Stimulated activated naive B cell treated with anti-CD40 and anti-IgM and Interleukin-4, amounts not matched to agents 10 μg/mL and 1 μg/mL and 100 μg/mL, for 72 hours (primary cell): ENCODE results near the gene CCDC148.
A peak's percentile ranks its signal among the peaks of the same experiment; 100 is the strongest.

Source experiments
- ATAC-seq, 2 donors: fragments of 150-1000 bp; cut with Tn5 transposase; replicated peaks; 2 replicates each; pipeline ENCODE4 v1.10.0; 2021; ENCODE audit warnings: moderate library complexity in 1 of 2
- DNase-seq: peaks from one replicate; pipeline ENCODE4 v3.0.0; 2021
- H3K27ac Mint-ChIP-seq: one replicate; pipeline ENCODE4 v1.8.0; 2022; ENCODE audit warnings: mild to moderate bottlenecking, mixed read lengths
- H3K27me3 Mint-ChIP-seq, 2 donors: one replicate each; pipeline ENCODE4 v1.8.0; 2022; ENCODE audit warnings: mixed read lengths in 2 of 2
- H3K36me3 Mint-ChIP-seq, 2 donors: one replicate each; pipeline ENCODE4 v1.8.0; 2022; ENCODE audit warnings: mixed read lengths in 2 of 2, mild to moderate bottlenecking in 1 of 2
- H3K4me1 Mint-ChIP-seq, 2 donors: one replicate each; pipeline ENCODE4 v1.8.0; 2022; ENCODE audit warnings: mixed read lengths in 2 of 2, mild to moderate bottlenecking in 1 of 2
- H3K4me3 Mint-ChIP-seq, 2 donors: one replicate each; pipeline ENCODE4 v1.8.0; 2022; ENCODE audit warnings: mild to moderate bottlenecking in 2 of 2, mixed read lengths in 2 of 2, moderate library complexity in 1 of 2
- H3K9me3 Mint-ChIP-seq, 2 donors: one replicate each; pipeline ENCODE4 v1.8.0; 2022; ENCODE audit warnings: mixed read lengths in 2 of 2, mild to moderate bottlenecking in 1 of 2

Gene CCDC148

GRCh38 chr2:158456309-158457066, at the start of gene CCDC148, which contains the start of gene PKP4:
CCDC148 (minus strand) TSS chr2:158456753; CDS start chr2:158456439, 314 bp downstream.
PKP4 (plus strand) TSS chr2:158456952; CDS start chr2:158533185, 76,233 bp downstream.
- peak within 1 kb of the TSS; percentile 93 to 99 for H3K4me3 Mint-ChIP-seq
- H3K27ac Mint-ChIP-seq: peak within 1 kb of the TSS; percentile 89
- no peaks in the 10 kb centered on the region for H3K9me3 Mint-ChIP-seq
- no peaks in the 10 kb centered on the region for H3K36me3 Mint-ChIP-seq
- peaks cover 17 to 22% of the 10 kb centered on the region in 2 donors for H3K4me1 Mint-ChIP-seq
- ATAC-seq (peak; percentile 96 to 97), DNase-seq (peak; percentile 87)
- peaks cover 17 to 21% of the 10 kb centered on the region in 2 donors for H3K27me3 Mint-ChIP-seq

GRCh38 chr2:158505448-158505934, 48.9 kb upstream of the CCDC148 start:
- Mint-ChIP-seq H3K36me3 (no peaks in the 10 kb centered on the region), H3K9me3 (no peaks in the 10 kb centered on the region), H3K27me3 (no peaks in the 10 kb centered on the region), H3K4me1 (no peaks in the 10 kb centered on the region), H3K27ac (no peak overlapping the region), H3K4me3 (no peak overlapping the region)
- ATAC-seq: no peak
- no peak for DNase-seq

GRCh38 chr2:158504088-158504487, 47.5 kb upstream of the CCDC148 start:
- DNase-seq: no peak
- Mint-ChIP-seq H3K4me1 (no peaks in the 10 kb centered on the region), H3K4me3 (no peak overlapping the region), H3K27ac (no peak overlapping the region), H3K9me3 (no peaks in the 10 kb centered on the region), H3K27me3 (no peaks in the 10 kb centered on the region), H3K36me3 (no peaks in the 10 kb centered on the region)
- no peak for ATAC-seq

GRCh38 chr2:158502974-158503373, 46.4 kb upstream of the CCDC148 start:
- DNase-seq: no peak
- no peak overlapping the region for H3K4me3 Mint-ChIP-seq

GRCh38 chr2:158501301-158501700, 44.7 kb upstream of the CCDC148 start:
- Mint-ChIP-seq H3K4me1 (no peaks in the 10 kb centered on the region), H3K27ac (no peak overlapping the region), H3K36me3 (no peaks in the 10 kb centered on the region), H3K4me3 (no peak overlapping the region), H3K9me3 (no peaks in the 10 kb centered on the region), H3K27me3 (no peaks in the 10 kb centered on the region)
- DNase-seq (no peak), ATAC-seq (no peak)

More at GRCh38 chr2:158502974-158503373, 46.4 kb upstream of the CCDC148 start:
- no peaks in the 10 kb centered on the region for H3K27me3 Mint-ChIP-seq
- no peak for ATAC-seq
- H3K9me3 Mint-ChIP-seq: no peaks in the 10 kb centered on the region
- no peaks in the 10 kb centered on the region for H3K4me1 Mint-ChIP-seq
- H3K36me3 Mint-ChIP-seq: no peaks in the 10 kb centered on the region
- H3K27ac Mint-ChIP-seq: no peak overlapping the region

- ATAC-seq (no peak), DNase-seq (no peak)
- H3K27me3 Mint-ChIP-seq: no peaks in the 10 kb centered on the region
- H3K36me3 Mint-ChIP-seq: no peaks in the 10 kb centered on the region
- no peak overlapping the region for H3K27ac Mint-ChIP-seq
- H3K4me1 Mint-ChIP-seq: no peaks in the 10 kb centered on the region
- no peak overlapping the region for H3K4me3 Mint-ChIP-seq
- no peaks in the 10 kb centered on the region for H3K9me3 Mint-ChIP-seq
Measured at GRCh38 chr2:158500333-158500732, 43.8 kb upstream of the CCDC148 start.

- Mint-ChIP-seq H3K36me3 (no peaks in the 10 kb centered on the region), H3K4me3 (no peak overlapping the region), H3K9me3 (no peaks in the 10 kb centered on the region), H3K27me3 (no peaks in the 10 kb centered on the region), H3K4me1 (no peaks in the 10 kb centered on the region), H3K27ac (no peak overlapping the region)
- ATAC-seq (no peak), DNase-seq (no peak)
Measured at GRCh38 chr2:158499383-158499782, 42.8 kb upstream of the CCDC148 start.

- no peaks in the 10 kb centered on the region for H3K36me3 Mint-ChIP-seq
Measured at GRCh38 chr2:158498749-158499136, 42.2 kb upstream of the CCDC148 start.

GRCh38 chr2:158498043-158498748, 41.6 kb upstream of the CCDC148 start:
- Mint-ChIP-seq H3K9me3 (no peaks in the 10 kb centered on the region), H3K27ac (no peak overlapping the region), H3K4me1 (no peaks in the 10 kb centered on the region), H3K27me3 (no peaks in the 10 kb centered on the region), H3K36me3 (no peaks in the 10 kb centered on the region), H3K4me3 (no peak overlapping the region)
- ATAC-seq (no peak), DNase-seq (no peak)

More at GRCh38 chr2:158498749-158499136, 42.2 kb upstream of the CCDC148 start:
- Mint-ChIP-seq H3K4me1 (no peaks in the 10 kb centered on the region), H3K9me3 (no peaks in the 10 kb centered on the region), H3K4me3 (no peak overlapping the region), H3K27ac (no peak overlapping the region), H3K27me3 (no peaks in the 10 kb centered on the region)
- ATAC-seq: no peak
- no peak for DNase-seq

- no peak overlapping the region for H3K4me3 Mint-ChIP-seq
- H3K4me1 Mint-ChIP-seq: no peaks in the 10 kb centered on the region
- no peaks in the 10 kb centered on the region for H3K36me3 Mint-ChIP-seq
- H3K9me3 Mint-ChIP-seq: no peaks in the 10 kb centered on the region
- DNase-seq: no peak
- H3K27me3 Mint-ChIP-seq: no peaks in the 10 kb centered on the region
- no peak overlapping the region for H3K27ac Mint-ChIP-seq
- no peak for ATAC-seq
Measured at GRCh38 chr2:158497486-158497885, 40.9 kb upstream of the CCDC148 start.

GRCh38 chr2:158496986-158497385, 40.4 kb upstream of the CCDC148 start:
- ATAC-seq (no peak), DNase-seq (no peak)
- H3K4me3 Mint-ChIP-seq: no peak overlapping the region
- no peaks in the 10 kb centered on the region for H3K4me1 Mint-ChIP-seq
- no peaks in the 10 kb centered on the region for H3K36me3 Mint-ChIP-seq
- no peak overlapping the region for H3K27ac Mint-ChIP-seq
- no peaks in the 10 kb centered on the region for H3K9me3 Mint-ChIP-seq
- no peaks in the 10 kb centered on the region for H3K27me3 Mint-ChIP-seq

- Mint-ChIP-seq H3K4me3 (no peak overlapping the region), H3K9me3 (no peaks in the 10 kb centered on the region), H3K27ac (no peak overlapping the region), H3K27me3 (no peaks in the 10 kb centered on the region), H3K4me1 (no peaks in the 10 kb centered on the region), H3K36me3 (no peaks in the 10 kb centered on the region)
- ATAC-seq (no peak), DNase-seq (no peak)
Measured at GRCh38 chr2:158495175-158495574, 38.6 kb upstream of the CCDC148 start.

GRCh38 chr2:158493458-158493857, 36.9 kb upstream of the CCDC148 start:
- DNase-seq (no peak), ATAC-seq (no peak)
- Mint-ChIP-seq H3K4me1 (peaks cover 0 to 6% of the 10 kb centered on the region in 2 donors), H3K4me3 (no peak overlapping the region), H3K36me3 (no peaks in the 10 kb centered on the region), H3K9me3 (no peaks in the 10 kb centered on the region), H3K27ac (no peak overlapping the region), H3K27me3 (no peaks in the 10 kb centered on the region)

- Mint-ChIP-seq H3K4me3 (no peak overlapping the region), H3K27ac (no peak overlapping the region), H3K4me1 (peaks cover 0 to 6% of the 10 kb centered on the region in 2 donors), H3K27me3 (no peaks in the 10 kb centered on the region), H3K9me3 (no peaks in the 10 kb centered on the region), H3K36me3 (no peaks in the 10 kb centered on the region)
- ATAC-seq (no peak), DNase-seq (no peak)
Measured at GRCh38 chr2:158491072-158491471, 34.5 kb upstream of the CCDC148 start.
